ENCODE results near the gene NEURL1. TPM values are rescaled to one million over a fixed set of nuclear protein-coding genes. Genes with fewer than 3 reads are reported as not detected.
A peak's percentile ranks its signal among the peaks of the same experiment; 100 is the strongest.

Gene NEURL1
- total RNA-seq, 3 donors from 2014 or later = 15.9 to 68.7 (median 42.9) TPM

GRCh38 chr10:103620352-103620740 lies 126.8 kb downstream of the NEURL1 start:
- H3K36me3 ChIP-seq (ENCODE audit: low read depth) = no peaks in the 10 kb centered on the region

DNA sequence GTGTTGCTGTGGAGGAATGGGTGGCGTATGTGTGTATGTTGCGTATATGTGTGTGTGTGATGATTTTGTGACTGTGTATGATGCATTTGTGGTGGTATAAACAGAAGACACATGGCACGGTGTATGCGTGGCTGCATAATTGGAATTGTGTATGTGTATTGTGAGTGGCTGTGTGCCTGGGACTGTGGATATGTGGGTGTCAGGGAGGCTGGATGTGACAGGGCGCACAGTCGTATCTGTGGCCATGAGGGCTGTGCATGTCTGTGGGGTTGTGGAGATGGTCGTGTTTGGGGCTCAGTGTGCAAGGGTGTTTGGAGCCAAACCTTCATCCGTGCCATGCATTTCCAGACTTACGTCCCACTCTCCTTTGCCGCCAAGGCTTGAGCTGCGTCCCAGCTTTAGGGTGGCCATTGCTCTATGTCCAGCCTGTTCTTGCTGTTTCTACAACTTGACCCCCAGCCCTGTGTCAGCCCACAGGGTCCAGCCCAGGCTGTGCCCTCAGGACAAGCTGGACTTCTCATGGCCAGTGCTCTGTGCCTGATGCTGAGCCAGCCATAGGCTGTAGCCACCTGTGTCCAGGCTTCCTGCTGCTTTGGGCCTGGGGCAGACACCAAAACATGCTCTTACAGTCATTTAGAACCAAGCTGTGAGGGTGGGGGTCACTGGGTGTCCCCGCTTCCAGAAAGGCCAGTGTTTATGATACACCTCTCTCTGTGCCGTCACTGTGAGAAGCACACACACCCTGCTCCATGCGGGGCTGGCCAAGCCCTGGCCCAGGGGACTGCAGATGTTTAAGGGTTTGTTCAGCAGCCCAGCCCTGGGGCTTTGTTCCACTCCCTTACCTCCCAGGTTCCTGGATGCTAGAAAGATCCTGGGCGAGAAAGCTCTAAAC lies 127.6 kb downstream of the NEURL1 start:
- no peak for TF ChIP-seq CTCF (IDR thresholded peaks at IDR 0.05)
- intact Hi-C loops (cut with DNase I, micrococcal nuclease) = no loop called here
- DNase-seq = peak in 1 of 3 donors; percentile 33
- H3K4me3 ChIP-seq = no peak overlapping the region
- no peaks in the 10 kb centered on the region for H3K36me3 ChIP-seq (ENCODE audit: low read depth)
- H3K4me1 ChIP-seq (ENCODE audit: low read depth) = peaks cover 2% of the 10 kb centered on the region
- no peaks in the 10 kb centered on the region for H3K9me3 ChIP-seq
- no peak for ATAC-seq

More at GRCh38 chr10:103620352-103620740, 126.8 kb downstream of the NEURL1 start:
- Histone ChIP-seq H3K9me3 (no peaks in the 10 kb centered on the region), H3K4me3 (no peak overlapping the region), H3K4me1 (ENCODE audit: low read depth) (peaks cover 2% of the 10 kb centered on the region)
- no peak for TF ChIP-seq CTCF (IDR thresholded peaks at IDR 0.05)
- intact Hi-C loops (cut with DNase I, micrococcal nuclease) = no loop called here
- DNase-seq (peak in 1 of 3 donors; percentile 49), ATAC-seq (no peak)

DNA sequence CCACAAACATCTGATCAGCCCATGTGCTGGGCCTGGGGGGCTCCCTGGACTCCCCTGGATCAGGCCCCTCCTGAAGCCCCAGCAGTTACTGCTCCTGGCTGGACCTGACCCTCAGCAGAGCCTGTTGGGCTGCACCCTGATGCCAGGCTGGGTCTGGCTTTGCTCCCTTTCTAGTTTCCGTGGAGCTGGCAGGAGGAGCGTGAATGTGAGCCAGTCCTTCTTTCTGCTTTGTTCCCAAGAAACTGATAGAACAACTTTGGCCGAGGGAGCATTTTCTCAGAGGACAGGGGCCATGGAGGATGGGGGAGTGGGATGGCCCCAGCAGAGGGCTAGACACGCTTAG lies 128.2 kb downstream of the NEURL1 start:
- Histone ChIP-seq H3K4me1 (ENCODE audit: low read depth) (peaks cover 2% of the 10 kb centered on the region), H3K9me3 (no peaks in the 10 kb centered on the region), H3K4me3 (no peak overlapping the region), H3K36me3 (ENCODE audit: low read depth) (no peaks in the 10 kb centered on the region)
- TF ChIP-seq CTCF (IDR thresholded peaks at IDR 0.05) = no peak
- no peak for ATAC-seq
- DNase-seq = peak in 1 of 3 donors; percentile 13
- intact Hi-C loops (cut with DNase I, micrococcal nuclease) = no loop called here

DNA sequence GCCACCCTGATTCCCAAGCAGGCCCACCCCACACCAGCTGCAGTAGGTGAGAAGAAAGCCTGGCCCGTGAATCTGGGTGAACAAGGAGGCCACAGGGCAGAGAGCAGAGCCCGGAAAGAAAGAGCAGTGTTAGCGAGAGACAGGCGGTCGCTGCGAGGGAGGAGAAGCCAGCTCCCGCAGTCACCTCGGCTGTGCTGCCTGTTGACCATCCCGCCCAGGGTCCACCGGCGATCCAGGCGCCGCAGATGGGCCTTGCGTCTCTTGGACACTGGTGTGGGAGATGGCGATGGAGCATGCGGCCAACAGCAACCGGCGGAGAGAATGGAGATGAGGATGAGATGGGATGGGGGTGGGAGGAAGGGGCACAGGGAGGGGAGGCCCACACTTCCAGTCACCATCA lies 128.8 kb downstream of the NEURL1 start:
- peak in 1 of 3 donors; percentile 46 for DNase-seq
- no peak for TF ChIP-seq CTCF (IDR thresholded peaks at IDR 0.05)
- no peaks in the 10 kb centered on the region for H3K9me3 ChIP-seq
- H3K4me3 ChIP-seq = no peak overlapping the region
- ATAC-seq = no peak
- no peaks in the 10 kb centered on the region for H3K36me3 ChIP-seq (ENCODE audit: low read depth)
- H3K4me1 ChIP-seq (ENCODE audit: low read depth) = peaks cover 2% of the 10 kb centered on the region
- intact Hi-C loops (cut with DNase I, micrococcal nuclease) = no loop called here

- Histone ChIP-seq H3K4me3 (no peak overlapping the region), H3K9me3 (no peaks in the 10 kb centered on the region), H3K36me3 (ENCODE audit: low read depth) (no peaks in the 10 kb centered on the region), H3K4me1 (ENCODE audit: low read depth) (peaks cover 2% of the 10 kb centered on the region)
- no peak for TF ChIP-seq CTCF (IDR thresholded peaks at IDR 0.05)
- intact Hi-C loops (cut with DNase I, micrococcal nuclease) = no loop called here
- ATAC-seq (no peak), DNase-seq (peak in 1 of 3 donors; percentile 43)
Observed at GRCh38 chr10:103622935-103623574, 129.6 kb downstream of the NEURL1 start.
